GM20000 (cell line): ENCODE measurements around the gene BRINP3.

Experiments used
- DNase-seq: peaks from one replicate; pipeline ENCODE4 v3.0.0; 2012; ENCODE audit warnings: low spot score
- TF ChIP-seq, protein P1 (sequence below): IDR thresholded peaks from 2 replicates; pipeline ENCODE4 v1.5.1; 2012; ENCODE audit warnings: mild to moderate bottlenecking, control low read depth; ENCODE audit errors: extremely low read depth, missing control alignments

Gene BRINP3

DNA sequence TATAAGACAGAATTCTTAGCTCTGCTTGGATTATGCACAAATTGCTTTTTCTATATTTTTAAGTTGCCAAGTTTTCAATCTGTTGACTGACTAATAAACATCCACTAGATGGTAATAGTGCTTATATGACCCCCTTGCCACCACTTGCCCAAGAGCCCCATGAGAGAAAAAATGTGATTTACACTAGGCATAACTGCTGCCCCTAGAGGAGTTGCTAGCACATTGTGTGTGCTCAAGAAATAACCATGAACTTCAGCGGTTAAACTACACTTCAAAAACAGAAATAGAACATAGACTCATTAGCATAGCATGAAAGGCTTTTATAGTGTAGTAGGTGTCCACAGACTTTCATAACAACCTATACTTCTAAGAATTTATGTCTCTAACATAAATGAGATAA lies 61.4 kb downstream of the BRINP3 start:
- TF ChIP-seq, protein P1, sequence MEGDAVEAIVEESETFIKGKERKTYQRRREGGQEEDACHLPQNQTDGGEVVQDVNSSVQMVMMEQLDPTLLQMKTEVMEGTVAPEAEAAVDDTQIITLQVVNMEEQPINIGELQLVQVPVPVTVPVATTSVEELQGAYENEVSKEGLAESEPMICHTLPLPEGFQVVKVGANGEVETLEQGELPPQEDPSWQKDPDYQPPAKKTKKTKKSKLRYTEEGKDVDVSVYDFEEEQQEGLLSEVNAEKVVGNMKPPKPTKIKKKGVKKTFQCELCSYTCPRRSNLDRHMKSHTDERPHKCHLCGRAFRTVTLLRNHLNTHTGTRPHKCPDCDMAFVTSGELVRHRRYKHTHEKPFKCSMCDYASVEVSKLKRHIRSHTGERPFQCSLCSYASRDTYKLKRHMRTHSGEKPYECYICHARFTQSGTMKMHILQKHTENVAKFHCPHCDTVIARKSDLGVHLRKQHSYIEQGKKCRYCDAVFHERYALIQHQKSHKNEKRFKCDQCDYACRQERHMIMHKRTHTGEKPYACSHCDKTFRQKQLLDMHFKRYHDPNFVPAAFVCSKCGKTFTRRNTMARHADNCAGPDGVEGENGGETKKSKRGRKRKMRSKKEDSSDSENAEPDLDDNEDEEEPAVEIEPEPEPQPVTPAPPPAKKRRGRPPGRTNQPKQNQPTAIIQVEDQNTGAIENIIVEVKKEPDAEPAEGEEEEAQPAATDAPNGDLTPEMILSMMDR: no peak
- DNase-seq: no peak

DNA sequence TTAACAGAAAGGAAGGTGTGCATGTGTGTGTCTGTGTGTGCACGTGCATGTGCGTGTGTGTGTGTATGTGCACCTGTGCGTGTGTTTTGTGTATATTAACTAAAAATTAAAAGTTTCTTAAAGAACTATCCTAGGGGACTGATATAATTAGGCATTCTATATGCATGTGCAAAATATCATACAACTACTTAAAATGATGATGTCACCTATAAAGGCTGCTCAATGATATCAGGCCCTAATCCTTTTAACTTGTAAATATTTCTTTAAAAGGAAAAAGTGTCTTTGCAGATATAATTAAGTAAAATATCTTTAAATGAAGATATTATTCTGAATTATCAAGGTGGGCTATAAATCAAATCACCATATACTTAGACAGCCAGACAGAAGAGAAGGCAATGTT lies 64.5 kb downstream of the BRINP3 start:
- TF ChIP-seq, protein P1: no peak

DNA sequence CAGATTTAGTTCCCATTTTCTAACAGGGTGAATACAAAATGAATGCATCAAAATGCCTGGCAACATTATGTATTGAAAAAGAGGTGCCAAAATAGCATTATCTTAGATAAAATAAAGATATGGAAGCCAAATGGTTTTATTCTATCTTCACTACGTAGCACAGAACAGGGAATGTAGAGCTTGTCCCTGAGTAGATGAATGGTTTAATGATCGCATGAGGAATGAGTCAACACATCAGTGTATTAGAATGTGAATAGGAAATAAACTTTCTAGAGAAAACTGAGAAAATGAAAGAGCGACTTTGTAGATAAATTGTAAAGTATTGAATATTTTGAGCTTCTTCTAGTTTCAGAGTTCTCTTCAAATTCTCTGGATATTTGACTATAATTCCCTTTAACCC lies 74.3 kb downstream of the BRINP3 start:
- TF ChIP-seq, protein P1: no peak
- no peak for DNase-seq

More for the DNA sequence above, 64.5 kb downstream of the BRINP3 start:
- DNase-seq: no peak

DNA sequence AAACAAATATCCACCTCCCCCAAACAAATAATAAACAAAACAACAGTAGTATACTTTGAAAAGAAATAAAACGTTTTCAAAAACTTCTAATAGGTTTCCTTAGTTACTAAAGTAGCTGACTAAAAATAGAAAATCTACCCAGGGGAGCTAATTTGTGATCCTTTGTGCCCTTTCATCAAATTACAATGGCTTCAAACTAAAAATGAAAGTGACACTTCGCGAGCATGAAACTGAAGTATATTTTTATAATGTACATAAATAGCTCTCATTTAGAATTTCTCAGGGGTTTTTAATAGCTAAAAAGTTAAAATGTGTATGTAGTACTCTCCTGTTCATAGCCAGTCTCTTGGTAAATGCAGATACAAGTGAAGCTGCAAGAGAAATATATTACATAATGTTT lies 78.4 kb downstream of the BRINP3 start:
- TF ChIP-seq, protein P1: no peak
- no peak for DNase-seq

DNA sequence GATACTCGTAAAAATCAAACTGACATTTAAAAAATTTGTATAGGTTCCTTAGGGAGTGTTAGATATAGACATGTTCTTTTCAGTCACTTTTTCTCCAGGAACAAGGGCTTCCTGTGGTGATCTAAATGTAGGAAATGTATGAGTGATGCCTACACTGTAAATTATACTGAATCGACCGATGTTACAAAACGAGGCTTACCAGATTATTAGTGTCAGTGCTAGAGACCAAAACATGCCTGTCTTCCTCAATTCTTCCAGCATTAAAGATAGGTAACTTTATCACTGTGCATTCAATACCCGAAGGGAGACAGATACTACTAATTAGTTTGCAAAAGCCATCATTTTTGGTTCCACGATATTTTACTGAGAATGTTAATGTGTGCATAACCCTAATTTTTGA lies 86.1 kb downstream of the BRINP3 start:
- TF ChIP-seq, protein P1: no peak
- no peak for DNase-seq

DNA sequence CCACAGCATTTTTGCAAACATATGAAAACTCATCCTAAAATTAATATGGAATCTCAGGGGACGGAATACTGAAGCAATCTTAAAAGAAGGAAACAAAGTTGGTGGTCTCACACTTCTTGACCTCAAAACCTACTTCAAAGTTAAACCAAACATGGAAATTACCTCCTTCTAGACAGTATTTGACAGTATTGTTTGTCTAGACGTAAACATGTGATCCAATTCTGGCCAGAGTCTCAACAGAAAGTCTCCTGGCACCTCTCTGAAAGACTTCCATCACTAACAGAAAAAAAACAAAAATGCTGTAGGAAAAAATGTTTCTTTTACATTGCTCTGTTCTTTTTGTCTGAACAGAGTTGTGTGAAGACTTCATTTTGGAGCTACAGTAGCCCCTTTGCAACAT lies 99.7 kb downstream of the BRINP3 start:
- no peak for DNase-seq
- TF ChIP-seq, protein P1: no peak

DNA sequence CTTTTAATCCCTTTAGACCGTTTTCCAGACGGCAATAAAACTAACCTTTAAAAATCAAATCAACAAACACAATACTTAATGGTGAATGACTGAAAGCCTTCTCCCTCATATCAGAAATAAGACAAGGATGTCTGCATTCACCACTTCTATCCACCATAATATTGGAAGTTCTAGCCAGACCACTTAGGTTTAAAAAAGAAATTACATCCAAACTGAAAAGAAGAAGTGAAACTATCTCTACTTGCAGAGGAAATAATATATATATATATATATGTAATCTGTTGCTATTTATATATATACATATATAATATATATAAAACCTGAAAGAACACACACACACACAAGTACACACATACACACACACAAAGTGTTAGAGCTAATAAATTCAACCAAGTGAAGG lies 100.4 kb downstream of the BRINP3 start:
- TF ChIP-seq, protein P1: no peak
- no peak for DNase-seq

DNA sequence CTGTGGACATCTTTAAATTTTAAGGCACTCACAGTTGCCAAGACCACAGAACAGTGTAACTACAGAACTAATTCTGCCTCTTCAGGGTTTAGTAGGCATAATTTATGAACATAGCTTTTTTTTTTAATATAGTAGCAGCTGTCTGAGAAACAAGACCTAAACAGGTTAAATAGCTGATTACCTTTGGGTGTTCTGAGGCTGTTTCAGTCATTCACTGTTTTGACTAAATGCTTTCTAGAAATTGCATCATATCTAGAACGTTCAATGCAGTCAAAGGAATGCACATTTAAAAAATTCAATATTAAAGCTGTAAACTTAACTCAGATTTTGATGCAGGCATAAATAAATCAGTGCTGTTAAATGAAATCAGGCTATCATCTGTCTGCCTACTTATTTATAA lies 101.6 kb downstream of the BRINP3 start:
- TF ChIP-seq, protein P1: no peak
- DNase-seq: no peak
